ENCODE measurements around the gene ASTN2.

ASTN2 gene

DNA sequence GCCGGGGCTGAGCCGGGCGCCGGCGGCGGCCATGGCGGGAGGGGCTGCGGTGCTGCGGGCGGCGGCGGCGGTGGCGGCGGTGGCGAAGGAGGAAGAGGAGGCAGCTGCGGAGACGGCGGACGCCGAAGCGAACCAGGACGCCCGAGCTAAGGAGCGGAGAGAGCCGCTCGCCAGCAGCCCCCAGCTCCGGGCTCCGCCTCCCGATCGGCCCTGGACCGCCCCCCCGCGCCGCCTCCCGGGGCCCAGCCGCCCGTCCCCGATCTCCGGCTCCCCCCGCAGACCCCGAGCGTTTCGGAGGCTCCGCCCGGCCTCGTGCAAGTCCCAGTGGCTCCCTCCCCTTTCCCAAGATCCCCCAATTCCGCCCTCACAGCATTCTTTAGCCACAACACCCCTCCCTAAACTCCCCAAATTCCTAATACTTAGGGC is at the start of gene ASTN2:
Gene ASTN2 (minus strand): TSS at position 152 of the 426 bp plus-strand sequence. CDS start 119 bp downstream, at position 33.
- no peak for DNase-seq (ENCODE audit: low read depth in 3 of 3)

GRCh38 chr9:117462861-117463260 is 48.0 kb upstream of the ASTN2 start:
- no peak for DNase-seq (ENCODE audit: low read depth in 3 of 3)

DNA sequence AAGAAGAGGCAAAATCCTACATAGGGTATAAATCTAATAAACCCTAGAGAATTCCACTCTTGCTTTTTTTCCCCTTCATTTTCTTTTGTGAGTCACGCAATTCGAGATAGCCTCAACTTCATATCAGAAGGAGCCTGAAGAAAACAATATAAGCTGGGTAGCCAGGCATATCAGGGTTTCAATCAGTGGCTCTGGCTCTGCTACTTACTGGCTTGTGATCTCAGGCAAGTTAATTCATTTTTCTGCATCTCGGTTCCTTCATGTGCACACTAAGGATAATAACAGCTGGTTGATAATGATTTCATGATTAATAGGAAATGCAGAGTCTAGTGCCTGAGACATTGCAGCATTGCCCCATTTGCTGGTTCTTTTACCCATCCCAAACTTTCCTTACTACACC is 46.5 kb upstream of the ASTN2 start:
- DNase-seq (ENCODE audit: low read depth in 3 of 3), result no peak

DNA sequence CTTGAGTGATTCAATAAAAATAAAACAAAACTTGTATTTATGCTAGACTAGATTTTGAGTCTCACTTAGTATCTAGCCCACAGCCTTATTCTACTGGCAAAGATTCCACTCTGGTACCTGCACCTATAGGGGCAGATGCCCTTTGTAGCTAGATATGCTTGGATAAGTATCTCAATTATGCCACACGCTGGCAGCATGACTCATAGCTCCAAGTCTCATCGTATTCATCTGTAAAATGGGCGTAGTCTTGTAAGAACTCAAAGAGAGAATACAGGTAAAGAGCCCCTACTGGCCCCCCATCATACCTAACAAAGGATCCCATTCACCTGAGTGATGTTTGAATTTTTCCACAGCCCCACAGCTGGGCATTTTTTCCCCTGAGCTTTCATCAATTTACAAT is 45.9 kb upstream of the ASTN2 start:
- DNase-seq (ENCODE audit: low read depth in 3 of 3), result no peak

GRCh38 chr9:117459913-117460312 is 45.1 kb upstream of the ASTN2 start:
- DNase-seq (ENCODE audit: low read depth in 3 of 3), result no peak

DNA sequence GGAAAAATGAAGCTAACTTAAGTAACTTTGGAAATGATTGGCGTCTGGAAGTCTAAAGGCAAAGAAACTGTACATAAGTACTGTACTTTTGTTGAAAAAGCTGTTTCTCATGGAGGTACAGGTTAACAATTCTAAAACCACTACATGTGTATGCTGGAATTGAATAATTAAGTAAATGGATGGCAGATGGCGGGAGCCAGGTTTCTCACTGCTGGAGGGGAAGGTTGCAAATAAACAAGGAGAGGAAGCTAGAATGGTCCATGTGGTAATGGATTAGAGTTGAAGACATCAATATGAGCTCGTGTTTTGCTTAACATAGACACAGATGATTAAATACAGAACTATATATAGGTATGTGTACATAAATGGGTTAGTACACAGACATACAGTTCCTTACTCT is 43.2 kb upstream of the ASTN2 start:
- DNase-seq (ENCODE audit: low read depth in 3 of 3), result no peak

DNA sequence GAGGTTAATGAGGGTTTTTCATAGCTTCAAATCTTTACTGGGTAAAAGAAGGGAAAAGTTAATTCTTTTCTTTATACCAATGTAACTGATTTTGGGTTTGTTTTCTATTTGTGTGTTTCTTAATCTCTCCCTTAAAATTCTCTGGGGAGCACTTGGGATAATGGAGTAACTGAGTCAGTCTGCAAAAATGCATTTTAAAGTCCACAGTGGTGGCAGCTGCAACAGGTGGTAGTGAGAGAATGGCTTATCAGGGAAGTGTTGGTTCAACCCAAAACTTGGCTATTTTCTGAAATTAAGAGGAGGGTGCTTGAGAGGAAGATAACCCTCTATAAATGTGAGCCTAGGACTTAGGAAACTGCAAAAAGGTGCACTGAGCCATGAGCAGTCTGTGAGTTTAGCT is 39.9 kb upstream of the ASTN2 start:
- DNase-seq (ENCODE audit: low read depth in 3 of 3), result no peak

- no peak for DNase-seq (ENCODE audit: low read depth in 3 of 3)
Observed at GRCh38 chr9:117453737-117454136, 38.9 kb upstream of the ASTN2 start.

DNA sequence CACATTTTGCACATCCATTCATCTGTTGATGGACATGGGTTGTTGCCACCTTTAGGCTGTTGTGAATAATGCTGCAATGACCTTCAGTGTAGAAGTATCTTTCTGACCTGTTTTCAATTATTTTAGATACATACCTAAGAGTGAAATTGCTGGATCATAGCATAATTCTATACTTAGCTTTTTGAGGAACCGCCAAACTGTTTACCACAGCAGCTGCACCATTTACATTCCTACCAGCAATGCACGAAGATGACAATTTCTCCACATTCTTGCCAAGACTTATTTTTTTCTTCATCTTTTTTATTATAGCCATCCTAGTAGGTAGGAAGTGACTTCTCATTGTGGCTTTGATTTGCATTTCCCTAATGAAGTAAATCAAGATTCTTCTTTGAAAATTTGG is 36.5 kb upstream of the ASTN2 start:
- no peak for DNase-seq (ENCODE audit: low read depth in 3 of 3)

DNA sequence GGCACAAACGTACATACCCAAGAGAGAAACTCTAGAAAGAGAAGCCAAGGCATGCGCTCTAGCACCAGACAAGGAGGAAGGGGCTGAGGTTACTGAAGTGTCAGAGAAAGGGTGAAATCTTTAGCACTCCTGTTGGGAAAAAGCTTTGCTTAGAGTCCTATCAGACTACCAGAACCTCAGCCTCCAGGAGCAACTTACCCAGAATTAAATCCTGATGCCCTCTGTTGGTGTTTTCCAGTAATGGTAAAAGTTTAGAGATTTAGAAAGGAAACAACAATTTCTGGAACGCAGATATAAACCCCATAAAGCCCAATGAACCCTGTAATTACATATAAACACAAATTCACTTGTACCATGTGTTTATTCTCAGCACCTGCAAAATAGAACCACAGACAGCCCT is 33.2 kb upstream of the ASTN2 start:
- no peak for DNase-seq (ENCODE audit: low read depth in 3 of 3)

GRCh38 chr9:117445631-117446030 is 30.8 kb upstream of the ASTN2 start:
- no peak for DNase-seq (ENCODE audit: low read depth in 3 of 3)

DNA sequence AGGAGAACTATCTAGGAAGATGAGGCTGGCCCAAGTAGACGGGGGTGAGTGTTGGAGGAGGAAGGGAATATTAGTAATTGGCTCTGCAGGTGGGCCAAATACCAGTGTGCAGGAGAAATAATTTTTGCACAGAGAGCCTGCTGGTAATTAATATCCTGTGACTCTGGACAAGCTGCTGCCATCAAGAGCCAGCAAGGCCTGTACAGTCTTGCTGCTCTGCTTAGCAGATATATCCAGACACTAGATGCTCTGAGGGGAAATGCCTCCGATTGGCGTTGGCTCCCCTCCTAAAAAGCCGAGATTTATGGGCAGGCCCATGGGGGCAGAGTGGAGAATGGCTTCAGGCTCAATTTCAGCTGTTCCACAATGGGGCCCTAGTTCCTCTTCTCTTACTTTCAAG is 29.6 kb upstream of the ASTN2 start:
- no peak for DNase-seq (ENCODE audit: low read depth in 3 of 3)

GRCh38 chr9:117437283-117437682 is 22.4 kb upstream of the ASTN2 start:
- DNase-seq (ENCODE audit: low read depth in 3 of 3), result no peak

GRCh38 chr9:117435630-117436261 is 20.9 kb upstream of the ASTN2 start:
- DNase-seq (ENCODE audit: low read depth in 3 of 3), result no peak

GRCh38 chr9:117434566-117434965 is 19.7 kb upstream of the ASTN2 start:
- no peak for DNase-seq (ENCODE audit: low read depth in 3 of 3)

GRCh38 chr9:117430813-117431212 is 16.0 kb upstream of the ASTN2 start:
- no peak for DNase-seq (ENCODE audit: low read depth in 3 of 3)

- DNase-seq (ENCODE audit: low read depth in 3 of 3), result no peak
Observed at GRCh38 chr9:117427357-117427913, 12.6 kb upstream of the ASTN2 start.

DNA sequence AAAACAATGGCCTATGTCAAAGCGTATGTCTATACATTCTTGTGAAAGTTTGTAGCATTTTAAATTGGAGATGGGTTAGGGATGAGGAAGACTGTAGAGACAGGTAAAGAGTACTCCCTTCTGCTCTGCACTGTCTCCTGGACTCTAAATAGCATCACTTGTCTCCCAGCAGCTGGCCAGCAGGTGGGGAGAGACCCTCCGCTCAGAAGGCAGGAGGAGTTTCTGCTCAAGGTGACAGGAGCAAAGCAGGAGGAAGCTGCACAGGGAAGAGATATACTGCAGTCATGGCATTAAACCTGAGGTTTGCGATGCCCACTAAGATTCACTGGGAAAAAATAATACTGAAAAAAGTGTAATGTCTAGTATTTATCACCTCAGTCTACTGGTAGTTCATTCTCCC is 10.7 kb upstream of the ASTN2 start:
- DNase-seq (ENCODE audit: low read depth in 3 of 3), result no peak

- no peak for DNase-seq (ENCODE audit: low read depth in 3 of 3)
Observed at GRCh38 chr9:117424291-117424690, 9.4 kb upstream of the ASTN2 start.

- DNase-seq (ENCODE audit: low read depth in 3 of 3), result no peak
Observed at GRCh38 chr9:117418111-117418510, 3.3 kb upstream of the ASTN2 start.

- no peak for DNase-seq (ENCODE audit: low read depth in 3 of 3)
Observed at GRCh38 chr9:117416856-117417255, 2.0 kb upstream of the ASTN2 start.

- no peak for DNase-seq (ENCODE audit: low read depth in 3 of 3)
Observed at GRCh38 chr9:117415358-117415914, 579 bp upstream of the ASTN2 start.

DNA sequence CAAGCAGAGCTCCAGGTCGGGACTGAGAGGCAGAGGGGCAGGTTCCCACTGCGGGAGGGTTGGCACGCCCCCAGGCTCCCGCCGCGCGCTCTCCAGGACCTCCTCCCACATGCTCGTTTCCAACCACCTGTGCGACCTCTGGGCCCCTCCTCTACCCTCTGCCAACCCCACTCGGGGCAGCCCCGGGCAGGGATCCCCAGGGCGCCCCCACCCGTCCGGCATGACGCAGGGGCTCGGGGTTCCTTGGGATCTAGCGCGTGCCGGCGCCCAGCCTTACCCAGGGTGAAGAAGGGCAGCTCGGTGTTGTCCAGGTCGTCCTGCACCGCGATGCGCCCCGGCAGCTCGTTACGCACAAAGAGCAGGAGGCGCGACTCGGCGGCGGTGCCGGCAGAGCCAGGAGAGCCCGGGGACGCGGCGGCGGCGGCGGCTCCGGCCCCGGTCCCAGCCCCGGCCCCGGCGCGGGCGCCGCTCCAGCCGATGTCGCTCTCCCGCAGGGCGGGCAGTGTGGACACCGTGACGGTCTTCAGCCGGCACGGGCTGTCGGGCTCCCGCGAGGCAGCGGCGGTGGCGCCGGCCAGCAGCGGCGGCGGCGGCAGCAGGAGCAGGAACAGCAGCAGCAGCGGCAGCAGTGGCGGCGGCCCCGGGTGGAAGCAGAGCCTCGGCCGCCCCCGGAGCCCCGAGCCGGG is 494 bp downstream of the ASTN2 start:
- no peak for DNase-seq (ENCODE audit: low read depth in 3 of 3)

Measured in stimulated activated CD4-positive, alpha-beta T cell treated with anti-CD3 and anti-CD28 coated beads, TNF-alpha, amount 100 ng/mL, for 24 hours (primary cell).